AG09309 (cell line): Measurements from ENCODE around the gene BICRAL.

ENCODE experiments used
- DNase-seq: peaks from one replicate; pipeline ENCODE4 v3.0.0-alpha.2; 2010; ENCODE audit warnings: low read depth
- H3K4me3 ChIP-seq: 2 replicates; pipeline ENCODE4 v1.5.1; 2011; ENCODE audit warnings: mild to moderate bottlenecking, low read depth, low read length, moderate library complexity; ENCODE audit not compliant: control insufficient read depth
- CTCF ChIP-seq: IDR thresholded peaks from 2 replicates; pipeline ENCODE4 v1.5.1; 2011; ENCODE audit warnings: mild to moderate bottlenecking, low read depth, low read length, inconsistent platforms; ENCODE audit not compliant: insufficient read depth, control insufficient read depth; ENCODE audit errors: missing control alignments

BICRAL gene

GRCh38 chr6:42834056-42834455, 52.2 kb downstream of the BICRAL start:
- no peak overlapping the region for H3K4me3 ChIP-seq
- TF ChIP-seq CTCF, result no peak
- DNase-seq, result no peak

- no peak for TF ChIP-seq CTCF
- H3K4me3 ChIP-seq, result no peak overlapping the region
- no peak for DNase-seq
These were observed 60.2 kb downstream of the BICRAL start for GRCh38 chr6:42841844-42842584.

GRCh38 chr6:42845327-42845694, 63.5 kb downstream of the BICRAL start:
- TF ChIP-seq CTCF, result no peak
- DNase-seq, result no peak
- H3K4me3 ChIP-seq, result no peak overlapping the region

- DNase-seq, result no peak
- TF ChIP-seq CTCF, result no peak
- H3K4me3 ChIP-seq, result no peak overlapping the region
These were observed 64.7 kb downstream of the BICRAL start for GRCh38 chr6:42846505-42846904.

GRCh38 chr6:42848700-42849099, 66.8 kb downstream of the BICRAL start:
- TF ChIP-seq CTCF, result no peak
- H3K4me3 ChIP-seq, result no peak overlapping the region
- DNase-seq, result no peak

GRCh38 chr6:42851599-42851998, 69.7 kb downstream of the BICRAL start:
- H3K4me3 ChIP-seq, result no peak overlapping the region
- DNase-seq, result no peak
- no peak for TF ChIP-seq CTCF
